CD4-positive, CD25-positive, alpha-beta regulatory T cell (primary cell): ENCODE results near the gene CD28. TPM values are rescaled to one million over a fixed set of nuclear protein-coding genes. Genes with fewer than 3 reads are reported as not detected.

Experiments used
- ATAC-seq, 2 donors: fragments of 150-1000 bp; cut with Tn5 transposase; one replicate each; pipeline ENCODE4 v1.10.0; 2021; ENCODE audit warnings: low read depth in 2 of 2, moderate number of reproducible peaks in 2 of 2, moderate library complexity in 1 of 2
- DNase-seq, 3 donors: peaks; one replicate each; pipeline versions ENCODE4 v3.0.0 to v3.0.0-alpha.2; 2012 to 2022; ENCODE audit warnings: mixed read lengths in 1 of 3
- H3K27ac ChIP-seq: one replicate; pipeline ENCODE4 v1.7.0; 2013; ENCODE audit warnings: mild to moderate bottlenecking, low read length; ENCODE audit not compliant: insufficient read depth, poor library complexity, severe bottlenecking
- H3K27me3 ChIP-seq: one replicate; pipeline ENCODE4 v1.7.0; 2013; ENCODE audit warnings: low read length; ENCODE audit not compliant: control insufficient read depth, insufficient read depth
- H3K36me3 ChIP-seq: one replicate; pipeline ENCODE4 v1.7.0; 2013; ENCODE audit warnings: mild to moderate bottlenecking, low read length, moderate library complexity; ENCODE audit not compliant: control insufficient read depth, insufficient read depth
- H3K4me1 ChIP-seq: 2 replicates; pipeline ENCODE4 v1.7.0; 2013; ENCODE audit warnings: mild to moderate bottlenecking, low read length; ENCODE audit not compliant: insufficient read depth, control insufficient read depth, poor library complexity, severe bottlenecking
- H3K4me3 ChIP-seq: one replicate; pipeline ENCODE4 v1.7.0; 2013; ENCODE audit warnings: low read depth, mild to moderate bottlenecking, low read length, moderate library complexity
- H3K9me3 ChIP-seq, 2 experiments: 1 replicate in 1 of 2; 2 replicates in 1 of 2; pipeline ENCODE4 v1.7.0; 2013; ENCODE audit warnings: low read length in 2 of 2, mild to moderate bottlenecking in 1 of 2, moderate library complexity in 1 of 2; ENCODE audit not compliant: control insufficient read depth in 2 of 2
- H3K27ac Mint-ChIP-seq, 3 donors: one replicate each; pipeline ENCODE4 v1.8.0; 2020 to 2022; ENCODE audit warnings: mild to moderate bottlenecking in 3 of 3, mixed read lengths in 3 of 3, moderate library complexity in 2 of 3
- H3K27me3 Mint-ChIP-seq: one replicate; pipeline ENCODE4 v1.8.0; 2022; ENCODE audit warnings: mild to moderate bottlenecking, mixed read lengths
- H3K36me3 Mint-ChIP-seq: one replicate; pipeline ENCODE4 v1.8.0; 2020; ENCODE audit warnings: mixed read lengths
- H3K4me1 Mint-ChIP-seq, 4 donors: one replicate each; pipeline ENCODE4 v1.8.0; 2020 to 2022; ENCODE audit warnings: mixed read lengths in 4 of 4, mild to moderate bottlenecking in 1 of 4
- H3K4me3 Mint-ChIP-seq, 4 donors: one replicate each; pipeline ENCODE4 v1.8.0; 2020 to 2022; ENCODE audit warnings: mild to moderate bottlenecking in 4 of 4, mixed read lengths in 4 of 4, moderate library complexity in 3 of 4
- H3K9me3 Mint-ChIP-seq, 7 donors: one replicate each; pipeline ENCODE4 v1.8.0; 2020 to 2022; ENCODE audit warnings: mixed read lengths in 7 of 7, mild to moderate bottlenecking in 3 of 7, moderate library complexity in 2 of 7
- polyA plus RNA-seq, 4 donors: library from polyadenylated mRNA; unstranded; fragments of 300-500 nt; fragmentation: Illumina TruSeq; gene quantifications; one replicate each; pipeline ENCODE4 v1.2.3, GENCODE V29; 2021
- total RNA-seq: library from RNA; stranded (reverse); gene quantifications from one replicate; pipeline ENCODE4 v1.2.3, GENCODE V29; 2022

Gene CD28
- total and polyA plus RNA-seq, 5 donors from 2014 or later: 92.6 to 235 (median 143) TPM

DNA sequence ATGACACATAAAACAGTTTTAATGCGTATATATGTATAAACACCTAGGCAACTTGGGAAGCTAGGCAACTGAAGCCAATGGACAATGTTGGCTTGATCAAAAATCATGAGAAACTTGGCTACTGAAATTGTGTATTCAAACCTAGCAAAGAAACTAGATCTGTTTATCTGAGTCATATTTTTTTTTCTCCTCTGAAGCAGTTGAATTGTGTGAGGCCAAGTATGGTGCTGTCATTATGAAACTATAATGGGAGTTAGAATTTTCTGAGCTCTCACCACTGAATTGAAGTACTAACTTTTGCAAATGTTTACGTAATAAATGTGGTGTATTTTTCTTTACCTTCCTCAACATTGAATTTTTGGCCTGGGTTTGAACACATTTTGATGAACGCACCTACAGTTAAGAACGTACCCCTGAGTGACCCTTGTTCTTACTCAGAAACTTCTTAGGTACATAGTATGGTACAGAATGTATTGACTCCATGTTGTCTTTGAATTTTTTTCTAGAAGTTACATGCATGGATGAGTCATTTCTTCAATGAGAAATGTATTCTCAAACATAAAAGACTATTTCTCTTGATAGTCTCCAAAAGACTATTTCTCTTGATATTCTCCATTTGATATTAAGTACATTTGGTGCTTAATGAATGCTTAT lies 23.8 kb downstream of the CD28 start:
- Histone ChIP-seq H3K9me3 (no peaks in the 10 kb centered on the region), H3K36me3 (peaks cover 77% of the 10 kb centered on the region), H3K27me3 (no peaks in the 10 kb centered on the region), H3K4me3 (peak overlapping the region; percentile 66), H3K27ac (peak overlapping the region; percentile 69), H3K4me1 (peaks cover 73% of the 10 kb centered on the region)
- Mint-ChIP-seq H3K27me3 (no peaks in the 10 kb centered on the region), H3K27ac (peak overlapping the region; percentile 88 to 93 (median 91)), H3K36me3 (peaks cover 73% of the 10 kb centered on the region), H3K9me3 (no peaks in the 10 kb centered on the region), H3K4me1 (peaks cover 40 to 94% (median 82%) of the 10 kb centered on the region in 4 donors), H3K4me3 (peak overlapping the region; percentile 48 to 74 (median 56))
- peak; percentile 59 to 66 for ATAC-seq
- DNase-seq: peak in 2 of 3 donors; percentile 41 to 76

DNA sequence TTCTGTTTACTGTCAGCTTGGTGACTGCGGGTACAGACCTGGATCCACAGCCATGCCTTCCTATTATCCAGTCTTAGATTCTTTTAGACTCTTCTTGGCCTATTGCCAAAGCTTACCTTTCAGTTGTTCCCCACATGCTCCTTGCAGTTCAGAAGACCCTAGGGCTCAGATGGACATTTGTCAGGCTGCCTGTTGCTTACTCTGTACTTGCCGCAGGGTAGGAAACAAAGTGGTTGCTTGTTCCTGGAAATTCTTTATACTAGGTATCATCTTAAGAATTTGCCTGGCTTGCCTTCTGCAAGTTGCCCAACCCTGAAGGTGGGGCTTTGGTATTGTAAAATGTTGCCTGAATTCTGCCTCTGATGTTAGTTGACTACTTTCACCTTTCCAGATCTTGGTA lies 24.4 kb downstream of the CD28 start:
- peaks cover 66% of the 10 kb centered on the region for H3K4me1 ChIP-seq
- peak overlapping the region; percentile 69 for H3K27ac ChIP-seq
- H3K4me1 Mint-ChIP-seq: peaks cover 40 to 94% (median 80%) of the 10 kb centered on the region in 4 donors
- ATAC-seq (no peak), DNase-seq (peak in 1 of 3 donors; percentile 63)
- H3K27ac Mint-ChIP-seq: peak overlapping the region; percentile 88 to 93 (median 91)
- H3K9me3 Mint-ChIP-seq: no peaks in the 10 kb centered on the region
- peaks cover 80% of the 10 kb centered on the region for H3K36me3 Mint-ChIP-seq
- no peaks in the 10 kb centered on the region for H3K27me3 Mint-ChIP-seq
- peaks cover 84% of the 10 kb centered on the region for H3K36me3 ChIP-seq
- H3K4me3 ChIP-seq: peak overlapping the region; percentile 66
- peak overlapping the region; percentile 48 to 74 (median 56) for H3K4me3 Mint-ChIP-seq
- no peaks in the 10 kb centered on the region for H3K27me3 ChIP-seq
- no peaks in the 10 kb centered on the region for H3K9me3 ChIP-seq

DNA sequence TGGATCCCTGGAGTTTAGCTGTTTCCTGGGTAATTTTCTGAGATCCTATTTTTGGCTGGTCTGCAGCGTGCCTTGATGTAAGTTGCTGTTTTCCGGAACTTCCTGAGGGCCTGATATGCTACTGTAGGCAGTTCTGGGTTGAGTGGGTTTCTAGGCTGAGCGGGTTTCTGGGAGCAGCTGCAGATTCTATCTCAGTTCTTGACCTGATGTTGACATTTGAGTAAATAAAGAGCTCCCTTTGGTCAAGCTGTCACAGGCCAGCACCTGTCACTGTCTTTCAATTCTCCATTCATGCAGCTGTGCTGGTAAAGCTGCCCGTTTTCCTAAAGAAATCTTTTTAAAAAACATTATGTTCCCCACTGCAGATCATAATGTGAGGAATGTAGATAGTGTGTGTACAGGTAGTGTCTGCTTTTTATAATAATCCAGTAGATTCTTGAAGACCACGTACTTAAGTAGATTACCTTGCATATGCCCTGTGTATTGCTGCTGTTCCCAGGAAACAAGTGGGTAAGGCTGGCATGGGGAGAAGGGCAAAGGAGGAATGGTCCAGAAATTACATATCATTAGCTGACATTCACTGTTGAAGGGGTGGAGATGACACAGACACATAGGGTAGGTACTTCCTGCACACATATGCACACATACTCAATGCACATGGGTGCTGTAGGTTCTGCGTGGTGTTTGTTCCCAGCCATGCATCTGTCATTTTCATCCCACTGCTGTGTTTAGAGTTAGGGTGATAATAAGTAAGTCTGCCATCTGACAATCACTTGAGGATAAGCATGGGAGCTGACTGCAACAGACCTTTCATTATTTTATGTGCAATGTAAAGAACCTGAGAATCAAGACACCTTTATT lies 25.9 kb downstream of the CD28 start:
- H3K4me1 Mint-ChIP-seq: peaks cover 39 to 94% (median 80%) of the 10 kb centered on the region in 4 donors
- H3K27ac ChIP-seq: peak overlapping the region; percentile 69

DNA sequence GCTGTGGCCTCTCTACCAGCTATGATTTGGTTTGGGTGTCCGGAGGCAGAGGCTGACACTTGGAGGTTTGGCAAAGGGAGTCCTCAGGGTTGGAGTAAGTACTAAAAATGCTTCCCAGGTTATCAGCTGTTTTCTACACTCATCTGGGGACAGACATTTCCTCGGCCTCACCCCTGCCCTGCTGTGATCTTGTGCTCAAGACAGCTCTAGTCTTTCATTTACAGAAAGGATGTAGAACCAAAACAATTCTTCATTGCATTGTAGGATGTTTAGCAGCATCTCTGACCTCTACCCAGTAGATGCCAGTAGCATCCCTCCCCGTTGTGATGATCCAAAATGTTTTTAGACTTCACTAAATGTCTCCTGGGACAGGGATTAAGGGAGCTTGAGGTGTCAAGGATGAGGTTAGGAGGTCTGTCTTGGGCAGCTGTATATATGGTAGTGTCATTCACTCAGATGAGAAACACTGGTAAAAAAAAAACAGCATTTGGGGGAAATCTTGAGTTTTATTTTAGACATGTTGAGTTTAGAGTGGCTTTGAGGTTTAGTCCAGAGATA lies 26.6 kb downstream of the CD28 start:
- Mint-ChIP-seq H3K4me1 (peaks cover 45 to 96% (median 84%) of the 10 kb centered on the region in 4 donors), H3K4me3 (peak overlapping the region; percentile 28 to 66 (median 40)), H3K27me3 (no peaks in the 10 kb centered on the region), H3K27ac (peak overlapping the region; percentile 91 to 95 (median 92)), H3K9me3 (no peaks in the 10 kb centered on the region), H3K36me3 (peaks cover 78% of the 10 kb centered on the region)
- Histone ChIP-seq H3K36me3 (peaks cover 91% of the 10 kb centered on the region), H3K27me3 (no peaks in the 10 kb centered on the region), H3K4me1 (peaks cover 75% of the 10 kb centered on the region), H3K4me3 (peak overlapping the region; percentile 66), H3K27ac (peak overlapping the region; percentile 69), H3K9me3 (no peaks in the 10 kb centered on the region)
- ATAC-seq: peak; percentile 32 to 43
- no peak for DNase-seq

More for the DNA sequence above, 25.9 kb downstream of the CD28 start:
- Histone ChIP-seq H3K9me3 (no peaks in the 10 kb centered on the region), H3K4me1 (peaks cover 69% of the 10 kb centered on the region), H3K4me3 (peak overlapping the region; percentile 66), H3K36me3 (peaks cover 88% of the 10 kb centered on the region), H3K27me3 (no peaks in the 10 kb centered on the region)
- Mint-ChIP-seq H3K27me3 (no peaks in the 10 kb centered on the region), H3K9me3 (no peaks in the 10 kb centered on the region), H3K27ac (peak overlapping the region; percentile 91 to 95 (median 92)), H3K36me3 (peaks cover 79% of the 10 kb centered on the region), H3K4me3 (peak overlapping the region; percentile 28 to 84 (median 56))
- ATAC-seq (peak; percentile 29 to 51), DNase-seq (no peak)

DNA sequence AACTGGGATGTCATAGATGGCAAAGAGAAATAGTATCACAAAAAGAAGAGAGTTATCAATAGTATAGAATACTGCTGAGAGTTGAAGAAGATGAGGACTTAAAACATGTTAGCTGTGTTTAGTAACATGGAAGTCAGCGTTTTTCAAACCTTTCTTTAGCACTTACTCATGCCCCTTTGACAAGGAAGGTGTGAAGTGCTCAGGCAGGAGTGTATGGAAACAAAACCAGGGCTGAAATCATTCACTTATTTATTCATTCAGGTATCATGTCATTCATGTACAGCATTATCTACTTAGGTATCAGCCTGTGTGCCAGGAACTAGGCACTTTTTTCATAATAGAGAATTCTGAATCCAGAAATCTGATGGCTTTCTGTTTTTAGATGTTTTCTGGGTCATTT lies 27.2 kb downstream of the CD28 start:
- H3K4me1 Mint-ChIP-seq: peaks cover 48 to 99% (median 84%) of the 10 kb centered on the region in 4 donors
- H3K9me3 Mint-ChIP-seq: no peaks in the 10 kb centered on the region
- H3K36me3 Mint-ChIP-seq: peaks cover 74% of the 10 kb centered on the region
- Histone ChIP-seq H3K36me3 (peaks cover 92% of the 10 kb centered on the region), H3K9me3 (no peaks in the 10 kb centered on the region), H3K4me1 (peaks cover 79% of the 10 kb centered on the region), H3K27ac (peak overlapping the region; percentile 45), H3K4me3 (no peak overlapping the region), H3K27me3 (no peaks in the 10 kb centered on the region)
- H3K27me3 Mint-ChIP-seq: no peaks in the 10 kb centered on the region
- H3K27ac Mint-ChIP-seq: peak overlapping the region; percentile 91 to 95 (median 92)
- H3K4me3 Mint-ChIP-seq: peak overlapping the region; percentile 28 to 66 (median 40)
- ATAC-seq (no peak), DNase-seq (no peak)

DNA sequence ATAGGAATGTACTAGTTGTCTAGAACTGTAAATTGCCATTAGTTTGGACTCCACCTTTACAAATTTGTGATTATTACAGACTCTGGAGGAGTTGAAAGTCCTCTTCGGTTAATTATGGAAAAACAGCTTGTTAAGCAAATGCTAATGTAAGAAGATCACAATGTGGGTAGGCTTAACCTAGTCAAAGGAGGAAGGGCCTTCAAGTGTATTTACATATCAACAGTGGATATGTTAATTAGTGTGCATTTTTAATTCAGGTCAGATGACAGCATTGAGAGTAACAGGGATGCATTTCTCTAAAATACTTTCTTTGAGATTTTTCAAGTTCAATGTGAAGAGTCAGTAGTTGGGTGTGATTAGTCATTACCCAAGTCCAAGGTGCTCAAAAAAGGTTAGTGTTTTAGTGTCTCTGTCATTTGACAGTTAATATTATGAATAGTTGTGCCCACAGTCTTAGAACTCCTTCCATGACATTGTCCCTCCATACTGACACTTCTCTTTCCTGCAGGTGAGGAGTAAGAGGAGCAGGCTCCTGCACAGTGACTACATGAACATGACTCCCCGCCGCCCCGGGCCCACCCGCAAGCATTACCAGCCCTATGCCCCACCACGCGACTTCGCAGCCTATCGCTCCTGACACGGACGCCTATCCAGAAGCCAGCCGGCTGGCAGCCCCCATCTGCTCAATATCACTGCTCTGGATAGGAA lies 28.0 kb downstream of the CD28 start:
- peaks cover 79% of the 10 kb centered on the region for H3K4me1 ChIP-seq
- no peak overlapping the region for H3K4me3 ChIP-seq
- no peak for DNase-seq
- peak overlapping the region; percentile 45 for H3K27ac ChIP-seq
- Mint-ChIP-seq H3K27me3 (no peaks in the 10 kb centered on the region), H3K36me3 (peaks cover 68% of the 10 kb centered on the region), H3K27ac (peak overlapping the region; percentile 67 to 91 (median 74)), H3K9me3 (no peaks in the 10 kb centered on the region), H3K4me1 (peaks cover 52 to 99% (median 83%) of the 10 kb centered on the region in 4 donors), H3K4me3 (peak overlapping the region in 2 of 4 donors; percentile 12 to 16)
- peaks cover 86% of the 10 kb centered on the region for H3K36me3 ChIP-seq
- H3K27me3 ChIP-seq: no peaks in the 10 kb centered on the region
- no peak for ATAC-seq
- no peaks in the 10 kb centered on the region for H3K9me3 ChIP-seq

DNA sequence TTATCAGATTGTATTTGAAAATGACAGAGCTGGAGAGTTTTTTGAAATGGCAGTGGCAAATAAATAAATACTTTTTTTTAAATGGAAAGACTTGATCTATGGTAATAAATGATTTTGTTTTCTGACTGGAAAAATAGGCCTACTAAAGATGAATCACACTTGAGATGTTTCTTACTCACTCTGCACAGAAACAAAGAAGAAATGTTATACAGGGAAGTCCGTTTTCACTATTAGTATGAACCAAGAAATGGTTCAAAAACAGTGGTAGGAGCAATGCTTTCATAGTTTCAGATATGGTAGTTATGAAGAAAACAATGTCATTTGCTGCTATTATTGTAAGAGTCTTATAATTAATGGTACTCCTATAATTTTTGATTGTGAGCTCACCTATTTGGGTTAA lies 30.9 kb downstream of the CD28 start:
- no peak for ATAC-seq
- Histone ChIP-seq H3K36me3 (peaks cover 59% of the 10 kb centered on the region), H3K4me3 (peak overlapping the region; percentile 64), H3K27ac (peak overlapping the region; percentile 88), H3K4me1 (peaks cover 79% of the 10 kb centered on the region), H3K9me3 (no peaks in the 10 kb centered on the region), H3K27me3 (no peaks in the 10 kb centered on the region)
- DNase-seq: peak in 1 of 3 donors; percentile 49
- Mint-ChIP-seq H3K27ac (peak overlapping the region; percentile 62 to 95 (median 91)), H3K27me3 (no peaks in the 10 kb centered on the region), H3K9me3 (peaks cover 0 to 1% (median 0%) of the 10 kb centered on the region in 7 donors), H3K36me3 (peaks cover 44% of the 10 kb centered on the region), H3K4me1 (peaks cover 49 to 99% (median 81%) of the 10 kb centered on the region in 4 donors), H3K4me3 (peak overlapping the region; percentile 5 to 71 (median 42))
